ENCODE results near the gene UBE2L6. TPM values are rescaled to one million over a fixed set of nuclear protein-coding genes. Genes with fewer than 3 reads are reported as not detected.

UBE2L6 gene
- total and polyA plus RNA-seq, 2 of the 4 experiments (the other 2 are of a cell fraction), result 37.5 to 46.7 TPM

- Histone ChIP-seq H3K18ac (ENCODE audit: low read depth, low read length) (no peak overlapping the region), H2AK5ac (ENCODE audit: low read depth, low read length) (no peak overlapping the region), H4K20me1 (ENCODE audit: insufficient read depth, low read length) (no peaks in the 10 kb centered on the region; the same call in 1 of the 2 replicates), H3K79me1 (ENCODE audit: low read depth in 1 of 2, low read length in 2 of 2) (no peaks in the 10 kb centered on the region; a peak in 1 of 4 replicates), H3K56ac (ENCODE audit: extremely low read depth, insufficient read depth, low read length) (no peak overlapping the region), H3K14ac (replicated peaks; ENCODE audit: low read depth, low read length) (no peak overlapping the region), H4K5ac (ENCODE audit: low read depth, low read length) (no peak overlapping the region), H3K4me2 (ENCODE audit: low read depth, low read length) (no peak overlapping the region), H3K27ac (ENCODE audit: insufficient read depth, low read length) (no peak overlapping the region), H3K9me1 (ENCODE audit: insufficient read depth, low read length) (no peaks in the 10 kb centered on the region), H2BK5ac (ENCODE audit: low read depth, low read length, poor library complexity, severe bottlenecking) (no peak overlapping the region), H2BK120ac (ENCODE audit: low read depth, low read length) (no peak overlapping the region), H3K23ac (ENCODE audit: low read depth, low read length) (no peak overlapping the region), H3K4me3 (ENCODE audit: insufficient read depth, low read depth, low read length) (no peak overlapping the region), H3K4me1 (ENCODE audit: control insufficient read depth, insufficient read depth, low read length) (no peaks in the 10 kb centered on the region), H4K8ac (ENCODE audit: low read depth in 2 of 2, low read length in 2 of 2) (no peak overlapping the region), H4K91ac (ENCODE audit: insufficient read depth, low read depth, low read length) (no peak overlapping the region), H2AK9ac (replicated peaks; ENCODE audit: low read depth, low read length, poor library complexity) (no peak overlapping the region), H3K4ac (ENCODE audit: low read depth, low read length) (no peak overlapping the region), H2BK20ac (ENCODE audit: low read depth, low read length) (no peak overlapping the region), H3K36me3 (ENCODE audit: control insufficient read depth, insufficient read depth, low read length) (peaks cover 10% of the 10 kb centered on the region), H2AFZ (replicated peaks; ENCODE audit: low read length, poor library complexity) (no peak overlapping the region), H2BK15ac (ENCODE audit: low read depth, low read length) (no peak overlapping the region), H3K9ac (ENCODE audit: low read depth, low read length) (no peak overlapping the region), H3K9me3 (ENCODE audit: control insufficient read depth, insufficient read depth, low read length) (no peaks in the 10 kb centered on the region), H3K27me3 (ENCODE audit: control insufficient read depth, insufficient read depth, low read length) (no peaks in the 10 kb centered on the region; the same call in 1 of the 2 replicates)
- ATAC-seq (ENCODE audit: low read depth) (no peak), DNase-seq (no peak)
- intact Hi-C loops (cut with micrococcal nuclease), result no loop called here
- in situ Hi-C loops (cut with MboI; ENCODE audit: low sequenced_read_pairs), result no loop called here
- ChIA-PET POLR2A (ENCODE audit: unreplicated experiment) (interaction anchor here (0.7 kb wide), 1 partner anchor 107 kb away, joined by 3 read pairs; no protein-coding TSS in a partner anchor), CTCF (no interaction called here)
- TF ChIP-seq POLR2A (IDR thresholded peaks at IDR 0.05; ENCODE audit: low read depth, low read length), result no peak
- TF ChIP-seq USF2 (IDR thresholded peaks at IDR 0.05; ENCODE audit: low read depth, low read length), result no peak
- no peak for TF ChIP-seq RAD21 (IDR thresholded peaks at IDR 0.05; ENCODE audit: low read length)
- no peak for TF ChIP-seq SMC3 (IDR thresholded peaks at IDR 0.05; ENCODE audit: low read depth, low read length)
- TF ChIP-seq CHD1 (IDR thresholded peaks at IDR 0.05; ENCODE audit: low read depth, low read length), result no peak
- BruUV-seq (replicated peaks), result no TSS peak
- dilution Hi-C loops (cut with HindIII; ENCODE audit: low sequenced_read_pairs, unreplicated experiment), result no loop called here
- WGBS, 2 experiments (ENCODE audit: extremely low coverage in 2 of 2, insufficient read length in 1 of 2), result no CpG with 5 or more reads among the region's 8 CpGs
These were observed 37.0 kb upstream of the UBE2L6 start for GRCh38 chr11:57604296-57605027.

Measured in IMR-90 (cell line).